Measurements from ENCODE around the gene SLC35F4.

DNA sequence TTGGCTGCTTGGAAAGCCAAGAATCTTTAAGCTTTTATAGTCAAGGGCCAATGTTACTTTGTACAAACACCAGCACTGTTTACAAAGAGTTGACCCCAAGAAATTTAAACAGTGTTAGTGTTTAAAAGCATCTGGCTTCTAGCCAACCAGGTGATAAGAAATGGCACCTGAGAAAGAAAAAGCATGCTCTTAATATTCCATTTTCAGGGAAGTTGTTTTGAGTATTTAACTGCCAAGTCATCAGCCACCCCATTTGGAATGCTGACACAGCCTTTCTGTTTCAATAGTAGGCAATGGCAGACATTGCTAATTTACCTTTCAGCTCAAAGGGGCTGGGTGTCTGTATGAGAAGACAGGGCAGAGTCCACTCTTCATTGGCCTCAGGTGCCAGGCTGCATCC, 3.7 kb upstream of the SLC35F4 start:
- TF ChIP-seq, protein P1, sequence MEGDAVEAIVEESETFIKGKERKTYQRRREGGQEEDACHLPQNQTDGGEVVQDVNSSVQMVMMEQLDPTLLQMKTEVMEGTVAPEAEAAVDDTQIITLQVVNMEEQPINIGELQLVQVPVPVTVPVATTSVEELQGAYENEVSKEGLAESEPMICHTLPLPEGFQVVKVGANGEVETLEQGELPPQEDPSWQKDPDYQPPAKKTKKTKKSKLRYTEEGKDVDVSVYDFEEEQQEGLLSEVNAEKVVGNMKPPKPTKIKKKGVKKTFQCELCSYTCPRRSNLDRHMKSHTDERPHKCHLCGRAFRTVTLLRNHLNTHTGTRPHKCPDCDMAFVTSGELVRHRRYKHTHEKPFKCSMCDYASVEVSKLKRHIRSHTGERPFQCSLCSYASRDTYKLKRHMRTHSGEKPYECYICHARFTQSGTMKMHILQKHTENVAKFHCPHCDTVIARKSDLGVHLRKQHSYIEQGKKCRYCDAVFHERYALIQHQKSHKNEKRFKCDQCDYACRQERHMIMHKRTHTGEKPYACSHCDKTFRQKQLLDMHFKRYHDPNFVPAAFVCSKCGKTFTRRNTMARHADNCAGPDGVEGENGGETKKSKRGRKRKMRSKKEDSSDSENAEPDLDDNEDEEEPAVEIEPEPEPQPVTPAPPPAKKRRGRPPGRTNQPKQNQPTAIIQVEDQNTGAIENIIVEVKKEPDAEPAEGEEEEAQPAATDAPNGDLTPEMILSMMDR (IDR thresholded peaks at IDR 0.05), result no peak
- no peak for TF ChIP-seq POLR2A (IDR thresholded peaks at IDR 0.05)

Measured in vagina (tissue), 2 donors.